ENCODE data around the gene ZNF576. TPM values are rescaled to one million over a fixed set of nuclear protein-coding genes. Genes with fewer than 3 reads are reported as not detected.
"Not testable (repeated sequence)": the region's sequence is repeated elsewhere in the genome, so short reads cannot be mapped to it uniquely, and the experiment has no call there.

The ZNF576 gene
- total and polyA plus RNA-seq, 2 donors (not counting 3 experiments of a cell fraction or from before 2014, with no cell fraction given) = 19.5 to 27.7 TPM

GRCh38 chr19:43586346-43586745 lies 10.0 kb upstream of the ZNF576 start:
- intact Hi-C loops (cut with micrococcal nuclease) (no loop called here), dilution Hi-C loops (cut with MboI; ENCODE audit: extremely low pct_ligation_motif_present, low sequenced_read_pairs) (no loop called here)
- Histone ChIP-seq H3K4me2 (ENCODE audit: insufficient read depth, low read length) (no peak overlapping the region), H3K4me1 (ENCODE audit: control insufficient read depth, extremely low read depth, insufficient read depth, low read length) (no peaks in the 10 kb centered on the region), H3K9me1 (replicated peaks; ENCODE audit: control insufficient read depth, extremely low read depth, insufficient read depth, low read length) (no peaks in the 10 kb centered on the region), H3K36me3 (ENCODE audit: control insufficient read depth in 2 of 2, extremely low read depth in 1 of 2, insufficient read depth in 2 of 2, low read length in 2 of 2) (peaks cover 0 to 11% of the 10 kb centered on the region in 2 experiments), H2AFZ (ENCODE audit: low read depth, low read length) (no peak overlapping the region), H3K79me2 (ENCODE audit: control insufficient read depth, insufficient read depth, low read length) (no peaks in the 10 kb centered on the region), H3K9me3 (replicated peaks; ENCODE audit: control insufficient read depth, insufficient read depth, low read length) (no peaks in the 10 kb centered on the region), H3K4me3 (replicated peaks in 1 of 3; ENCODE audit: insufficient read depth in 1 of 3, low read depth in 1 of 3, low read length in 3 of 3) (no peak overlapping the region), H3K27me3 (ENCODE audit: control insufficient read depth in 2 of 2, insufficient read depth in 2 of 2, low read length in 2 of 2) (no peaks in the 10 kb centered on the region), H3K27ac (ENCODE audit: insufficient read depth, low read depth, low read length) (no peak overlapping the region), H3K9ac (replicated peaks; ENCODE audit: extremely low read depth, insufficient read depth, low read length) (no peak overlapping the region), H4K20me1 (replicated peaks; ENCODE audit: control insufficient read depth, extremely low read depth, insufficient read depth, low read length) (no peaks in the 10 kb centered on the region)
- no TSS peak for BruUV-seq (replicated peaks)
- FAIRE-seq = no peak
- TF ChIP-seq CTCF (IDR thresholded peaks at IDR 0.05; ENCODE audit: extremely low read depth in 1 of 2, insufficient read depth in 1 of 2, low read depth in 1 of 2, low read length in 2 of 2) (no peak), EZH2 (IDR thresholded peaks at IDR 0.05; ENCODE audit: borderline replicate concordance, low read depth, low read length, severe bottlenecking) (no peak), MYC (IDR thresholded peaks at IDR 0.05; ENCODE audit: low read depth, low read length) (no peak)
- ChIA-PET CTCF (interaction anchor here (2.0 to 3.0 kb wide), 2 partner anchors 9 to 51 kb away, joined by 5 to 21 read pairs; partner anchors contain the start of genes IRGQ and ZNF576), POLR2A (no interaction called here)
- DNase-seq (ENCODE audit: low read depth, low spot score) = no peak

GRCh38 chr19:43587029-43587428 lies 9.4 kb upstream of the ZNF576 start:
- dilution Hi-C loops (cut with MboI; ENCODE audit: extremely low pct_ligation_motif_present, low sequenced_read_pairs); H3K9ac ChIP-seq (replicated peaks; ENCODE audit: extremely low read depth, insufficient read depth, low read length); H3K27me3 ChIP-seq (ENCODE audit: control insufficient read depth in 2 of 2, insufficient read depth in 2 of 2, low read length in 2 of 2); H3K9me1 ChIP-seq (replicated peaks; ENCODE audit: control insufficient read depth, extremely low read depth, insufficient read depth, low read length); H4K20me1 ChIP-seq (replicated peaks; ENCODE audit: control insufficient read depth, extremely low read depth, insufficient read depth, low read length); H3K4me3 ChIP-seq (replicated peaks in 1 of 3; ENCODE audit: insufficient read depth in 1 of 3, low read depth in 1 of 3, low read length in 3 of 3); H3K4me2 ChIP-seq (ENCODE audit: insufficient read depth, low read length); BruUV-seq (replicated peaks); POLR2A ChIA-PET; H3K9me3 ChIP-seq (replicated peaks; ENCODE audit: control insufficient read depth, insufficient read depth, low read length); H2AFZ ChIP-seq (ENCODE audit: low read depth, low read length); H3K4me1 ChIP-seq (ENCODE audit: control insufficient read depth, extremely low read depth, insufficient read depth, low read length); H3K27ac ChIP-seq (ENCODE audit: insufficient read depth, low read depth, low read length); H3K79me2 ChIP-seq (ENCODE audit: control insufficient read depth, insufficient read depth, low read length); DNase-seq (ENCODE audit: low read depth, low spot score); intact Hi-C loops (cut with micrococcal nuclease); FAIRE-seq: not testable (repeated sequence)
- peaks cover 0 to 14% of the 10 kb centered on the region in 2 experiments for H3K36me3 ChIP-seq (ENCODE audit: control insufficient read depth in 2 of 2, extremely low read depth in 1 of 2, insufficient read depth in 2 of 2, low read length in 2 of 2)
- CTCF ChIA-PET = interaction anchor here (2.0 kb wide), 1 partner anchor 51 kb away, joined by 5 read pairs; no protein-coding TSS in a partner anchor

Data from endothelial cell of umbilical vein (primary cell).